Caco-2 (cell line): Measurements from ENCODE around the gene PCK2. TPM values are rescaled to one million over a fixed set of nuclear protein-coding genes. Genes with fewer than 3 reads are reported as not detected.

Experiments
- BruUV-seq: library from RNA; stranded (reverse); fragments of 400-500 nt; replicated peaks from 2 replicates; lab custom pipeline; 2021; lab: Mats Ljungman, UMichigan
- CTCF ChIA-PET: fragments of 300-600 bp; sonication (Branson Sonifier 250); formaldehyde crosslinking; loops from one replicate; lab custom pipeline; 2022; ENCODE audit warnings: antibody characterized with exemption; lab: Charles Lee
- POLR2A ChIA-PET: fragments of 300-600 bp; sonication (Branson Sonifier 250); formaldehyde crosslinking; loops from one replicate; lab custom pipeline; 2022; ENCODE audit warnings: antibody characterized with exemption; lab: Charles Lee
- DNase-seq, 2 experiments: peaks; one replicate each; pipeline versions ENCODE4 v3.0.0 to v3.0.0-alpha.2; 2020 to 2022
- H3K27me3 ChIP-seq: replicated peaks from 2 replicates; pipeline ENCODE4 v1.6.0; 2011; ENCODE audit warnings: low read length; ENCODE audit not compliant: control insufficient read depth, insufficient read depth
- H3K36me3 ChIP-seq: 2 replicates; pipeline ENCODE4 v1.5.1; 2011; ENCODE audit warnings: low read length; ENCODE audit not compliant: control insufficient read depth, insufficient read depth
- H3K4me1 ChIP-seq: fragments of 250-450 bp; sonication (Bioruptor Pico); 2 replicates; pipeline ENCODE4 v1.5.1; 2020; ENCODE audit warnings: mild to moderate bottlenecking
- H3K4me3 ChIP-seq: 2 replicates; pipeline ENCODE4 v1.5.1; 2011; ENCODE audit warnings: low read depth, mild to moderate bottlenecking, control low read depth, low read length
- H3K9me3 ChIP-seq: fragments of 250-450 bp; sonication (Bioruptor Pico); 2 replicates; pipeline ENCODE4 v1.5.1; 2020; ENCODE audit warnings: mild to moderate bottlenecking, moderate library complexity
- H3K27ac Mint-ChIP-seq: one replicate; pipeline ENCODE4 v1.8.0; 2022; ENCODE audit warnings: mixed read lengths; ENCODE audit not compliant: unreplicated experiment
- H3K27me3 Mint-ChIP-seq: one replicate; pipeline ENCODE4 v1.8.0; 2022; ENCODE audit warnings: mixed read lengths; ENCODE audit not compliant: insufficient read depth, unreplicated experiment
- H3K36me3 Mint-ChIP-seq: one replicate; pipeline ENCODE4 v1.8.0; 2022; ENCODE audit warnings: mild to moderate bottlenecking, mixed read lengths; ENCODE audit not compliant: insufficient read depth, unreplicated experiment
- H3K4me1 Mint-ChIP-seq: one replicate; pipeline ENCODE4 v1.8.0; 2022; ENCODE audit warnings: low read depth, mixed read lengths; ENCODE audit not compliant: unreplicated experiment
- H3K4me3 Mint-ChIP-seq: one replicate; pipeline ENCODE4 v1.8.0; 2022; ENCODE audit warnings: mild to moderate bottlenecking, moderate library complexity, mixed read lengths; ENCODE audit not compliant: unreplicated experiment
- H3K9me3 Mint-ChIP-seq: one replicate; pipeline ENCODE4 v1.8.0; 2022; ENCODE audit warnings: mixed read lengths; ENCODE audit not compliant: unreplicated experiment
- CTCF ChIP-seq, 2 experiments: fragments of 200-600 bp in 1 of 2; IDR thresholded peaks; 1 replicate in 1 of 2; 2 replicates in 1 of 2; pipeline versions ENCODE4 v1.5.1 to v1.8.0; 2011 to 2022; ENCODE audit warnings: antibody characterized with exemption in 1 of 2, control low read depth in 1 of 2, inconsistent platforms in 1 of 2, low read depth in 1 of 2, low read length in 1 of 2, mild to moderate bottlenecking in 1 of 2, moderate library complexity in 1 of 2; ENCODE audit not compliant: insufficient read depth in 1 of 2, severe bottlenecking in 1 of 2, unreplicated experiment in 1 of 2
- intact Hi-C: fragments of 100-400 bp; cut with micrococcal nuclease; formaldehyde crosslinking; loops from one replicate; pipeline ENCODE4 v1.10.0; 2022; ENCODE audit not compliant: unreplicated experiment
- total RNA-seq: library from RNA; stranded (reverse); gene quantifications from 2 replicates; pipeline ENCODE4 v1.2.3, GENCODE V29; 2022

PCK2 gene
- total RNA-seq, 1 experiment from 2014 or later: 146 TPM

GRCh38 chr14:24133735-24134134 is 39.6 kb downstream of the PCK2 start:
- H3K36me3 Mint-ChIP-seq: peaks cover 2% of the 10 kb centered on the region
- H3K27me3 Mint-ChIP-seq: no peaks in the 10 kb centered on the region
- BruUV-seq: no TSS peak
- ChIA-PET POLR2A (interaction anchor here (0.6 kb wide), 1 partner anchor 8 kb away, joined by 3 read pairs; the partner anchor contains the start of gene EMC9), CTCF (interaction anchor here (0.6 to 1.2 kb wide), 2 partner anchors 27 to 109 kb away, joined by 3 read pairs; partner anchors contain the start of gene IRF9)
- H3K4me1 Mint-ChIP-seq: peaks cover 20% of the 10 kb centered on the region
- no peaks in the 10 kb centered on the region for H3K9me3 Mint-ChIP-seq
- Histone ChIP-seq H3K4me3 (no peak overlapping the region), H3K4me1 (no peaks in the 10 kb centered on the region; the same call in 1 of the 2 replicates), H3K9me3 (no peaks in the 10 kb centered on the region), H3K36me3 (no peaks in the 10 kb centered on the region; the same call in 1 of the 2 replicates), H3K27me3 (no peaks in the 10 kb centered on the region)
- H3K4me3 Mint-ChIP-seq: no peak overlapping the region
- TF ChIP-seq CTCF (IDR thresholded peaks at IDR 0.05; ENCODE audit: insufficient read depth in 1 of 2, low read depth in 1 of 2, low read length in 1 of 2, severe bottlenecking in 1 of 2, unreplicated experiment in 1 of 2): no peak
- DNase-seq: no peak
- H3K27ac Mint-ChIP-seq: no peak overlapping the region
- intact Hi-C loops: no loop called here

GRCh38 chr14:24135584-24135833 is 41.4 kb downstream of the PCK2 start:
- BruUV-seq: no TSS peak
- peak overlapping the region; percentile 77 for H3K4me3 Mint-ChIP-seq
- peak overlapping the region; percentile 33 for H3K27ac Mint-ChIP-seq
- intact Hi-C loops: no loop called here
- Histone ChIP-seq H3K4me1 (no peaks in the 10 kb centered on the region; the same call in 1 of the 2 replicates), H3K27me3 (no peaks in the 10 kb centered on the region), H3K9me3 (no peaks in the 10 kb centered on the region), H3K4me3 (peak overlapping the region; percentile 90), H3K36me3 (peaks cover 3% of the 10 kb centered on the region)
- H3K36me3 Mint-ChIP-seq: peaks cover 14% of the 10 kb centered on the region
- no peaks in the 10 kb centered on the region for H3K9me3 Mint-ChIP-seq
- peaks cover 32% of the 10 kb centered on the region for H3K4me1 Mint-ChIP-seq
- DNase-seq: no peak
- no peak for TF ChIP-seq CTCF (IDR thresholded peaks at IDR 0.05; ENCODE audit: insufficient read depth in 1 of 2, low read depth in 1 of 2, low read length in 1 of 2, severe bottlenecking in 1 of 2, unreplicated experiment in 1 of 2)
- ChIA-PET POLR2A (interaction anchor here (1.5 to 3.1 kb wide), 4 partner anchors 11 to 42 kb away, joined by 7 to 57 read pairs (median 16); partner anchors contain the start of genes DCAF11, IRF9, NRL and PCK2), CTCF (interaction anchor here (0.7 to 2.4 kb wide), 10 partner anchors 11 to 1722 kb away, joined by 3 to 17 read pairs (median 8); partner anchors contain the start of genes DCAF11, IRF9, NRL and PSME2)
- H3K27me3 Mint-ChIP-seq: no peaks in the 10 kb centered on the region

GRCh38 chr14:24135834-24136683 is 41.9 kb downstream of the PCK2 start, which contains the start of gene PSME1:
PSME1 (plus strand) TSS chr14:24136194; CDS start chr14:24136263, 69 bp downstream.
- Mint-ChIP-seq H3K4me1 (peaks cover 32% of the 10 kb centered on the region), H3K27ac (peak within 1 kb of the TSS; percentile 57), H3K9me3 (no peaks in the 10 kb centered on the region), H3K27me3 (no peaks in the 10 kb centered on the region), H3K36me3 (peaks cover 17% of the 10 kb centered on the region), H3K4me3 (peak within 1 kb of the TSS; percentile 77)
- Histone ChIP-seq H3K4me1 (no peaks in the 10 kb centered on the region; the same call in 1 of the 2 replicates), H3K9me3 (no peaks in the 10 kb centered on the region), H3K4me3 (peak within 1 kb of the TSS; percentile 90), H3K36me3 (peaks cover 3% of the 10 kb centered on the region), H3K27me3 (no peaks in the 10 kb centered on the region)
- TF ChIP-seq CTCF (IDR thresholded peaks at IDR 0.05; ENCODE audit: insufficient read depth in 1 of 2, low read depth in 1 of 2, low read length in 1 of 2, severe bottlenecking in 1 of 2, unreplicated experiment in 1 of 2): no peak
- intact Hi-C loops: loop anchor here (1.0 kb wide), 2 partner anchors 11 to 21 kb away; partner anchors contain the start of gene RNF31
- ChIA-PET CTCF (interaction anchor here (0.7 to 2.4 kb wide), 10 partner anchors 11 to 1723 kb away, joined by 3 to 17 read pairs (median 8); partner anchors contain the start of genes DCAF11, IRF9, NRL and PSME2), POLR2A (interaction anchor here (0.6 to 3.1 kb wide), 6 partner anchors 11 to 105 kb away, joined by 3 to 57 read pairs (median 10); partner anchors contain the start of genes DCAF11, IRF9, NRL and PCK2)
- DNase-seq: peak; percentile 94 to 95
- no TSS peak for BruUV-seq
